GM23248 (cell line): Measurements from ENCODE around the gene CYS1.

ENCODE experiments used
- EZH2 ChIP-seq: fragments of 200-600 bp; sonication (generic); IDR thresholded peaks from 2 replicates; pipeline ENCODE4 v1.6.1; 2018; ENCODE audit warnings: antibody characterized with exemption, mild to moderate bottlenecking; ENCODE audit not compliant: insufficient read depth, poor library complexity, severe bottlenecking
- EZH2phosphoT487 ChIP-seq: fragments of 200-600 bp; sonication (generic); IDR thresholded peaks from 2 replicates; pipeline ENCODE4 v1.6.1; 2018; ENCODE audit warnings: antibody characterized with exemption, moderate library complexity, mild to moderate bottlenecking, low read depth; ENCODE audit not compliant: insufficient read depth

- TF ChIP-seq EZH2phosphoT487, result no peak
- no peak for TF ChIP-seq EZH2
Measured at GRCh38 chr2:10053351-10053750, 26.9 kb downstream of the CYS1 start.
